Measurements from ENCODE around the gene GPC6.

The GPC6 gene

GRCh38 chr13:93926425-93926824 is 699.8 kb downstream of the GPC6 start:
- DNase-seq (ENCODE audit: low spot score), result no peak

- no peak for DNase-seq (ENCODE audit: low spot score)
These were observed 700.8 kb downstream of the GPC6 start for GRCh38 chr13:93927431-93927830.

- no peak for DNase-seq (ENCODE audit: low spot score)
These were observed 706.3 kb downstream of the GPC6 start for GRCh38 chr13:93932901-93933300.

- no peak for DNase-seq (ENCODE audit: low spot score)
These were observed 710.3 kb downstream of the GPC6 start for GRCh38 chr13:93936901-93937300.

- DNase-seq (ENCODE audit: low spot score), result no peak
These were observed 714.8 kb downstream of the GPC6 start for GRCh38 chr13:93941444-93941843.

GRCh38 chr13:93942016-93942415 is 715.4 kb downstream of the GPC6 start:
- DNase-seq (ENCODE audit: low spot score), result no peak

- no peak for DNase-seq (ENCODE audit: low spot score)
These were observed 719.0 kb downstream of the GPC6 start for GRCh38 chr13:93945621-93946020.

- no peak for DNase-seq (ENCODE audit: low spot score)
These were observed 720.4 kb downstream of the GPC6 start for GRCh38 chr13:93946994-93947393.

- DNase-seq (ENCODE audit: low spot score), result no peak
These were observed 721.0 kb downstream of the GPC6 start for GRCh38 chr13:93947651-93948050.

GRCh38 chr13:93948162-93948922 is 721.7 kb downstream of the GPC6 start:
- DNase-seq (ENCODE audit: low spot score), result no peak

GRCh38 chr13:93951108-93951507 is 724.5 kb downstream of the GPC6 start:
- no peak for DNase-seq (ENCODE audit: low spot score)

- DNase-seq (ENCODE audit: low spot score), result no peak
These were observed 725.3 kb downstream of the GPC6 start for GRCh38 chr13:93951951-93952350.

GRCh38 chr13:93953841-93954240 is 727.2 kb downstream of the GPC6 start:
- DNase-seq (ENCODE audit: low spot score), result no peak

GRCh38 chr13:93955904-93956303 is 729.3 kb downstream of the GPC6 start:
- DNase-seq (ENCODE audit: low spot score), result no peak

GRCh38 chr13:93956426-93956825 is 729.8 kb downstream of the GPC6 start:
- DNase-seq (ENCODE audit: low spot score), result no peak

GRCh38 chr13:93957371-93957770 is 730.8 kb downstream of the GPC6 start:
- DNase-seq (ENCODE audit: low spot score), result no peak

GRCh38 chr13:93959796-93960533 is 733.4 kb downstream of the GPC6 start:
- DNase-seq (ENCODE audit: low spot score), result no peak

- no peak for DNase-seq (ENCODE audit: low spot score)
These were observed 736.9 kb downstream of the GPC6 start for GRCh38 chr13:93963266-93964145.

GRCh38 chr13:93964146-93964512 is 737.5 kb downstream of the GPC6 start:
- no peak for DNase-seq (ENCODE audit: low spot score)

- no peak for DNase-seq (ENCODE audit: low spot score)
These were observed 739.0 kb downstream of the GPC6 start for GRCh38 chr13:93965587-93965986.

- DNase-seq (ENCODE audit: low spot score), result no peak
These were observed 739.8 kb downstream of the GPC6 start for GRCh38 chr13:93966267-93966936.

GRCh38 chr13:93967286-93967685 is 740.7 kb downstream of the GPC6 start:
- DNase-seq (ENCODE audit: low spot score), result no peak
